ENCODE data around the gene PPFIBP2.

Gene PPFIBP2

DNA sequence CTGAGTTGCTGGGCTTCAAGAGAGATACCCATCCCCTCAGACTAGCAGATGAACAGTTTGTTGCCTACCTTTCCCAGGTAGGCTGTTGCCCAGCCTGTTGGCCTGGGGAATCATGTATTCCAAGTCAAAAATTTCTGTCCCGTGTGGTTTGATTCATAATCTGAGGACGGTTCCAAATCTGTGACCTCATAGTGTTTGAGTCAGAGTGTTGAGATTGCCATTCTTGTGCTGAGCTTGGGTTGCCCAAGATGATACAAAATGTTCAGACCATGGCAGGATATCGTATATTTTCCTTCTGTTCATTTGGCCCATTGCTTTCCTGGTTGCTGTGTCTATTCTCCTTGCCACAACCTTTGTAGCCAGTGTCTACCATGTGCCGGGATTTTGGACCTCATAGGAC lies 95.2 kb downstream of the PPFIBP2 start:
- DNase-seq (ENCODE audit: extremely low read depth, low read depth): no peak
- TF ChIP-seq, protein P1, sequence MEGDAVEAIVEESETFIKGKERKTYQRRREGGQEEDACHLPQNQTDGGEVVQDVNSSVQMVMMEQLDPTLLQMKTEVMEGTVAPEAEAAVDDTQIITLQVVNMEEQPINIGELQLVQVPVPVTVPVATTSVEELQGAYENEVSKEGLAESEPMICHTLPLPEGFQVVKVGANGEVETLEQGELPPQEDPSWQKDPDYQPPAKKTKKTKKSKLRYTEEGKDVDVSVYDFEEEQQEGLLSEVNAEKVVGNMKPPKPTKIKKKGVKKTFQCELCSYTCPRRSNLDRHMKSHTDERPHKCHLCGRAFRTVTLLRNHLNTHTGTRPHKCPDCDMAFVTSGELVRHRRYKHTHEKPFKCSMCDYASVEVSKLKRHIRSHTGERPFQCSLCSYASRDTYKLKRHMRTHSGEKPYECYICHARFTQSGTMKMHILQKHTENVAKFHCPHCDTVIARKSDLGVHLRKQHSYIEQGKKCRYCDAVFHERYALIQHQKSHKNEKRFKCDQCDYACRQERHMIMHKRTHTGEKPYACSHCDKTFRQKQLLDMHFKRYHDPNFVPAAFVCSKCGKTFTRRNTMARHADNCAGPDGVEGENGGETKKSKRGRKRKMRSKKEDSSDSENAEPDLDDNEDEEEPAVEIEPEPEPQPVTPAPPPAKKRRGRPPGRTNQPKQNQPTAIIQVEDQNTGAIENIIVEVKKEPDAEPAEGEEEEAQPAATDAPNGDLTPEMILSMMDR (IDR thresholded peaks at IDR 0.05; ENCODE audit: low read depth, low read length): no peak

GRCh38 chr11:7609521-7609920 lies 95.7 kb downstream of the PPFIBP2 start:
- DNase-seq (ENCODE audit: extremely low read depth, low read depth): no peak
- TF ChIP-seq, protein P1 (IDR thresholded peaks at IDR 0.05; ENCODE audit: low read depth, low read length): no peak

DNA sequence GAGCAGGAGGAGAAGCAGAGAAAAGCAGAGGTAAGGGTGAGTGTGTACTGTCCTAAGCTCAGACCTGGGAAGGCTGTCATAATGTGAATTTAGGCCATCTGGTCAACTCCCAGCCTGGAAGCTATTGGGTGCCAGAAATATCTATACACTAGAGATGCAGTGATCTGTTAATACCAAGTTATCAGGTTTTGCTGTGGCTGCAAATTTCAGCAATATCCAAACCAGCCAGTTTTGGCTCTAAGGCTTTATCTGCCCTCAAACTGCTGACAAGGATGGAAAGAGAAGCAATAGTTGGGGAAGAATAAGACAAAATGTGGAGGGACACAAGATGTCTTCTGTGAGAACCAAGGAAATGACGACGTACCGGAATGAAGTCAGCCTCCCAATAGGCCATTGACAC lies 96.6 kb downstream of the PPFIBP2 start:
- TF ChIP-seq, protein P1 (IDR thresholded peaks at IDR 0.05; ENCODE audit: low read depth, low read length): no peak
- DNase-seq (ENCODE audit: extremely low read depth, low read depth): no peak

DNA sequence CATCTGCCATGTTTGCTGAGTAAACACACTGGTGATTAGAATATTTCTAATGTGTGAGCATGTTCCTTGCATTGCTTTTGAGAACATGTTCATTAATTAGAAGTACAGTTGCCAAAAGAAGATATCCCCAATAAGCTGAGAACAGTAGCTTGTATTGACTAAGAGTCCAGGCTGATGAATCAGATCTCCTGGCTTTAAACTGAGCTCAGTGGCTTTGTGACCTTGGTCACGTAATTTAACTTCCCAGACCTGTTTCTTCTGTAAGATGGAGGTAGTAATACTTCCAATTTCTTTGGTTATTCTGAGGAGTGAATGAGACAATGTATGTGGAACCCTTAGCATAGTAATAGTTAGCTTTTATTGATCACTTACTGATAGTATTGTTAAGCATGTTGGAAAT lies 97.6 kb downstream of the PPFIBP2 start:
- TF ChIP-seq, protein P1 (IDR thresholded peaks at IDR 0.05; ENCODE audit: low read depth, low read length): no peak
- DNase-seq (ENCODE audit: extremely low read depth, low read depth): no peak

DNA sequence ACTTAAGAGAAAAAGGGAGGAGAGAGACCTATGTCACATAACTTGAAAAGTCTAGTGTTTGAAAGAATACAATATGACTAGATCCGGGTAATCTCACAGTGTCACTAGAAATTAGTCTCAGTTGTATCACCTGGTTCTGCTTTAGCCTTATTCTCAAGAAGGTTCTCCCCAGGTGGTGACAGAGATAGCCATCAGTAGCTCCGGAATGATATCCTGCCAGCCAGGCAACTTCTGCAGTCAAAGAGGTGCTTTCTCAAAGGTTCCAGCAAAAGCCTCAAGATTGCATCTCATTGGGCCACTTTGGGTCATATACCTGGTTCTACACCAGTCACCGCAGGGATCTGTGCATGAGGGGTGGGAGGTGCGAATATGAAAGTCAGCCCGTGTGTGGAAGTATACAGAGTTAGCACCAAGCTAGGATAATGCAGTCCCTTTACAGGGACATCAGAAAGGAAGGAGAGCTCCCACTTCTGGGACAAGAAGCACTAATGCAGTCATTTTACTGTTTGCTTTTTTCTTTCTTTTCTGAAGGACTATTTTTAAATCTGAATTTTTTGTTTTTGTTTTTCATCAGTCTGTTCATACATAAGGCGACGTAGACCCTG lies 98.4 kb downstream of the PPFIBP2 start:
- no peak for DNase-seq (ENCODE audit: extremely low read depth, low read depth)
- TF ChIP-seq, protein P1 (IDR thresholded peaks at IDR 0.05; ENCODE audit: low read depth, low read length): no peak

DNA sequence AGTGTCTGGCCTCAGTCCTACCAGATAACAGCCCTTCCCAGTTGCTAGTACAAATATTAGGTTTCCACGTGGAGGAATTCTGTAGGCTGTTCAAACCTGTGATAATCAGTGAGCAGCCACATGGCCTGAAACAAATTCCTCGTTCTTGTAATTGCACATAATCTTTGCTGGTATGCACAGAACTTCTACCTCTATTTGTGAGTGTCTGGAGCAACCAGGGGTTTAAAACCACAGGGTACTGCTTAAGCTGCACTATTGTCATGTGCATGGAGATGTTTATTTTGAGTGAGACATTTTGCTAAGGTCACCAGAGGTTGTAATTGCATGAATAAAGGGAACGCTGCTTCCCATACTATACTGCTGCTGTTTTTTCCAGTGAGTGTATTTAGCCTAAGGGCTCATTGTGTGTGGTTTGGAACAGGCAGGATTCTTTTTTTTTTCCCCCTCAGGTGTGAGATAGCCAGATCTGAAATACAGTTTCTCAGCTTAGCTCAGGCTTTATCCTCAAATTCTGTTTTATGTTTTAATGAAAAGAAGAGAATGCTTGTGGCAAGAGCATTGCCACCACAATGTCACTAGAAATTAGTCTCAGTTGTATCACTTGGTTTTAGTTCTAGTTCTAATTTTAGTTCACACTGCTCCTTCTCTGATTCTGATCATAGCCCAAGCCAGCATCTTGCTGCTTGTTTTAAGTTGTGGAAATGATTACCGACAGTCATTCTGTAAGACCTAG lies 99.0 kb downstream of the PPFIBP2 start:
- TF ChIP-seq, protein P1 (IDR thresholded peaks at IDR 0.05; ENCODE audit: low read depth, low read length): no peak
- DNase-seq (ENCODE audit: extremely low read depth, low read depth): no peak

DNA sequence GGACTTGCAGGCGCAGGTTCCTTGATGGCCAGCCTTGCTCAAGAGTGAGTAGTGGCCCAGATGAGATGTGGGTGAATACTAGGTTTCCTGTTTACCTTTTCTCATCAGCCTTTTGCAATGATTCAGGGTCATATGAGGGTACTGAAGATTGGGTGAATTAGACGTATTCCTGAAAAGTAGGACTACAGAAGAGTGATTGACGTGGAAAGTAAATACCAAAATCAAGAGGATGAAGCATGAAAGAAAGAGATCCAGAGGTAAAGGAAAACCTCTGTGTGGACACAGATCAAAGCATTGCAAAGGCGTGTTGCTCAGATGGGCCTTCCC lies 99.6 kb downstream of the PPFIBP2 start:
- TF ChIP-seq, protein P1 (IDR thresholded peaks at IDR 0.05; ENCODE audit: low read depth, low read length): no peak
- DNase-seq (ENCODE audit: extremely low read depth, low read depth): no peak

All from AG09319 (cell line).